ENCODE results near the gene CYP4F3.
"Not testable (repeated sequence)": the region's sequence is repeated elsewhere in the genome, so short reads cannot be mapped to it uniquely, and the experiment has no call there.

The CYP4F3 gene

DNA sequence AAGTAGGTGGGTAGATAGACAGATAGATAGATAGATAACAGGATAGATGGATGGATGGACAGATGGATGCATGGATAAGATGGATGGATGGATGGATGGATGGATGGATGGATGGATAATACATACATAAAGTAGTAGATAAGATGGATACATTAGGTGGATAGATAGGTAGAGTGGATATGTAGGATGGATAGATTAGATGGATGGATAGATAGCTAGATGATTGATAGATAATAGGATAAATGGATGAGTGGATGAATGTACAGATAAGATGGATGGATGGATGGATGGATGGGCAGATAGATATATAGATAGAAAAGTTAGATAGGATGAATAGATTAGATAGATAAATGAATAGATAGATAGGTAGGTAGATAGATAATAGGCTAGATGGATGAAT lies 2.1 kb downstream of the CYP4F3 start:
- peaks cover 65% of the 10 kb centered on the region for H3K9me3 Mint-ChIP-seq
- H3K36me3 Mint-ChIP-seq (ENCODE audit: low read depth) = no peaks in the 10 kb centered on the region
- H3K27ac Mint-ChIP-seq = no peak overlapping the region
- no peak for TF ChIP-seq CTCF (IDR thresholded peaks at IDR 0.05; ENCODE audit: unreplicated experiment in 3 of 3)
- no peaks in the 10 kb centered on the region for H3K27me3 Mint-ChIP-seq (ENCODE audit: low read depth)
- H3K4me3 Mint-ChIP-seq = no peak overlapping the region
- H3K4me1 Mint-ChIP-seq = no peaks in the 10 kb centered on the region

- TF ChIP-seq CTCF (IDR thresholded peaks at IDR 0.05; ENCODE audit: unreplicated experiment in 3 of 3) = no peak
- Mint-ChIP-seq H3K4me3 (no peak overlapping the region), H3K36me3 (ENCODE audit: low read depth) (no peaks in the 10 kb centered on the region), H3K27ac (no peak overlapping the region), H3K4me1 (no peaks in the 10 kb centered on the region), H3K27me3 (ENCODE audit: low read depth) (no peaks in the 10 kb centered on the region), H3K9me3 (peaks cover 66% of the 10 kb centered on the region)
Measured at GRCh38 chr19:15643387-15643786, 2.7 kb downstream of the CYP4F3 start.

GRCh38 chr19:15644066-15644741 lies 3.5 kb downstream of the CYP4F3 start:
- Mint-ChIP-seq H3K27me3 (ENCODE audit: low read depth) (no peaks in the 10 kb centered on the region), H3K27ac (no peak overlapping the region), H3K9me3 (peaks cover 73% of the 10 kb centered on the region), H3K4me1 (no peaks in the 10 kb centered on the region), H3K4me3 (no peak overlapping the region), H3K36me3 (ENCODE audit: low read depth) (no peaks in the 10 kb centered on the region)
- no peak for TF ChIP-seq CTCF (IDR thresholded peaks at IDR 0.05; ENCODE audit: unreplicated experiment in 3 of 3)

DNA sequence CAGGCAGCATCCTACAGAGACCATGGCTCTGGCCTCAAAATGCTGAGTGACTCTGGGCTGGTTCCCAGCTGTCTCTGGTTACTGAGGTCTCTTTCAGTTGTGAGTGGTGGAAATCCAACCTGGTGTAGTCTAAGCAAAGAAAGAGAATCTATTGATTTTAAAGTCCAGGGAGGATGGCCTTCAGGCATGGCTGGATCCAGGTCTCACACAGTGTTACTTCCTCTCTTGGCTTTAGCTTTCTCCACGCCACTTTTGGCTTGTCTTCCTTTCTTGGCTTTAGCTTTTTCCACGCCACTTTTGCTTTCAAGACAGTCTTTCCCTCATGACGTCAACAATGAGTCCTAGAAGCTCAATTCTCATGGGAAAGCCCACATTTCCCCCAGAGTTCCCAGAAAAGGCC lies 4.1 kb downstream of the CYP4F3 start:
- no peak for TF ChIP-seq CTCF (IDR thresholded peaks at IDR 0.05; ENCODE audit: unreplicated experiment in 3 of 3)
- H3K9me3 Mint-ChIP-seq = peaks cover 70% of the 10 kb centered on the region
- no peak overlapping the region for H3K4me3 Mint-ChIP-seq
- no peaks in the 10 kb centered on the region for H3K4me1 Mint-ChIP-seq
- H3K27me3 Mint-ChIP-seq (ENCODE audit: low read depth) = no peaks in the 10 kb centered on the region
- no peak overlapping the region for H3K27ac Mint-ChIP-seq
- no peaks in the 10 kb centered on the region for H3K36me3 Mint-ChIP-seq (ENCODE audit: low read depth)

DNA sequence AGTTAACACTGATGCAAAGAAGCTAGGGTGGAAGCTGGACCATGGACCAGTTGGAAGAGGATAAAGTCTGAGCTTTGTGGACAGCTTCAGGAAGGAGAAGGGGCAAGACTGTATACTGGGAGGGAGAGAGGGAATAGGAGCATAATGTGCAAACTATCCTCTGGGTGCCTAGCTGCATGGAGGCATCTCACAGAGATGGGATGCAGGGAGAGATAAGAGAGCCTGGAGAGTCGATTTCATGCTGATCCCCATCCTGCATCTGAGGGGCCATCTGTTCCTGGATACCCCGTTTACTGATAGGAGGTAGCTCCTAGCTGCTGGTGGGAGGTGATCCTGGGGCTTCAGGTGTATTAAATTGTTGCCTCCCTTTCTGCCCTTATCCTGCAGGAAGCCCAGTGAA lies 8.8 kb downstream of the CYP4F3 start:
- H3K4me3 Mint-ChIP-seq = no peak overlapping the region
- H3K27ac Mint-ChIP-seq = no peak overlapping the region
- no peaks in the 10 kb centered on the region for H3K4me1 Mint-ChIP-seq
- H3K27me3 Mint-ChIP-seq (ENCODE audit: low read depth) = no peaks in the 10 kb centered on the region
- no peaks in the 10 kb centered on the region for H3K36me3 Mint-ChIP-seq (ENCODE audit: low read depth)
- H3K9me3 Mint-ChIP-seq = peaks cover 68% of the 10 kb centered on the region
- TF ChIP-seq CTCF (IDR thresholded peaks at IDR 0.05; ENCODE audit: unreplicated experiment in 3 of 3) = no peak

DNA sequence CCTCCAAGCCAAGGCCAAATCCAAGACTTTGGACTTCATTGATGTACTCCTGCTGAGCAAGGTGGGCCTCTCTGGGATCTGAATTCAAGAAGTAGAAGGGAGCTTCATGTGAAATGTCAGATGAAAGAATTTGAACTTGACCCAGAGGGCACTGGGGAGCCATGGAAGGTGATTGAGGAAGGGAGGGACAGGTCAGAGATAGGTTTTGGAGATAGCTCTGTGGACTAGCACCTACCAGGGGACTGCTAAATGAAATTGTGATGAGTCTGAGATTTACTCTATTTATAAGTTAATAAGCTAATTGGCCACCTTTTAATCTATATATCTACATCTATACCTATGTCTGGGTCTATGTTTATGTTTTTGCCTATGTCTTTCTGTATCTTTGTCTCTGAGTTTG lies 9.4 kb downstream of the CYP4F3 start:
- not testable (repeated sequence) for H3K4me1 Mint-ChIP-seq

More for the DNA sequence above, 9.4 kb downstream of the CYP4F3 start:
- not testable (repeated sequence) for H3K27ac Mint-ChIP-seq; H3K27me3 Mint-ChIP-seq (ENCODE audit: low read depth); H3K4me3 Mint-ChIP-seq; H3K36me3 Mint-ChIP-seq (ENCODE audit: low read depth)
- peaks cover 70% of the 10 kb centered on the region for H3K9me3 Mint-ChIP-seq

Measured in nephron (organoid).